ENCODE data around the gene TMEM52.

- TF ChIP-seq CTCF (IDR thresholded peaks at IDR 0.05): no peak
- TF ChIP-seq POLR2A (IDR thresholded peaks at IDR 0.05): no peak
Measured at GRCh38 chr1:1917995-1918900, 831 bp downstream of the TMEM52 start.

All from esophagus squamous epithelium (tissue), 4 donors.